ENCODE measurements around the gene TEX55. TPM values are rescaled to one million over a fixed set of nuclear protein-coding genes. Genes with fewer than 3 reads are reported as not detected.
"Not testable (repeated sequence)": the region's sequence is repeated elsewhere in the genome, so short reads cannot be mapped to it uniquely, and the experiment has no call there.

TEX55 gene
- total and polyA plus RNA-seq, 10 donors, result not detected

DNA sequence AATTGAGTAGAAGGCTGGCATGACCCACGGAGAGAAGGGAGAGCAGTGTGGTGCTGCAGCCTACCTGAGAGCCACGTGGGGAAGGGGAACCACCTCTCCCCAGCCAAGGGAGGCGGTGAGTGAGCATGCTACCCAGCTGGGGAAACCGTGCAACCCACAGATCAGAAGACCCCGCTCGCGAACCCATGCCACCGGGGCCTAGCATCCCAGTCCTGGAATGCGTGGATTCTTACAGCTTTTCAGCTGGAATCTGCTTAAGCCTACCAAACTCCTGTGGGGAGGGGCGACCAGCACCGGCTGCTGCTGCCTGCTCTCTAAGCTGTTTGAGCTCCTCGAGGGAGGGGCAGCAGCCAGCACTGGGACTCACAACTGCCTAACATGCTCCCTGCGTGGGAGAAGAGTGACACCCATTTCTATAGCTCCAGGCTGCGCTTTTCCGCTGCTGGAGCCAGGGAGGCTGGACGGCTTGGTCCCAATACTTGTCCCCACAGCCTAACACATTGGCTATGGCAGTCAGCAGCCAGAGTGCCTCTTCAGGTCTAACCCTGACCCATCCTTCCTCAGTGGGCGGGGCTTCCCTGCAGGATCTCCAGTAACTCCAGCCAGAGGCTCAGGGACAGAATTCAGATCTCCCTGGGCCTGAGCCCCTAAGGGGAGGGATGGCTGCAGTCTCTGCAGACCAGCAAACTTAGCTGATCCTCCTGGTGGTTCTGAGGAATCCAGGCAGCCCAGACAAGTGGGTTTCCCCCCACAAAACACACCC, 20.0 kb upstream of the TEX55 start:
- H3K27ac ChIP-seq, result no peak overlapping the region
- intact Hi-C loops (cut with DNase I; ENCODE audit: low total_unique reads), result no loop called here
- no peaks in the 10 kb centered on the region for H3K9me3 ChIP-seq
- no peak for DNase-seq
- H3K27me3 ChIP-seq (replicated peaks in 1 of 7), result peaks cover 0 to 10% (median 0%) of the 10 kb centered on the region in 7 donors
- no peaks in the 10 kb centered on the region for H3K4me1 ChIP-seq
- H3K4me3 ChIP-seq, result no peak overlapping the region
- WGBS, 5 donors, result 74 to 84% (median 80%) methylated on average over 17 of the region's 17 CpGs
- TF ChIP-seq POLR2A (IDR thresholded peaks at IDR 0.05) (no peak), POLR2AphosphoS5 (IDR thresholded peaks at IDR 0.05) (no peak), CTCF (IDR thresholded peaks at IDR 0.05 in 8 of 11, conservative IDR thresholded peaks at IDR 0.05 in 3 of 11) (no peak)
- H3K36me3 ChIP-seq, result no peaks in the 10 kb centered on the region

DNA sequence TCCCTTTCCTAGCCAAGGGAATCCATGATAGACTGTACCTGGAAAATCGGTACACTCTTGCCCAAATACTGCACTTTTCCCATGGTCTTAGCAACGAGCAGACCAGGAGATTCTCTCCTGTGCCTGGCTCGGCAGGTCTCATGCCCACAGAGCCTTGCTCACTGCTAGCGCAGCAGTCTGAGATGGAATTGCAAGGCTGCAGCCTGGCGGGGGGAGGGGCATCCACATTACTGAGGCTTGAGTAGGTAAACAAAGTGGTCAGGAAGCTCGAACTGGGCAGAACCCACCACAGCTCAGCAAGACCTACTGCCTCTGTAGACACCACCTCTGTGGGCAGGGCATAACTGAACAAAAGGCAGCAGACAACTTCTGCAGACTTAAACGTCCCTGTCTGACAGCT, 15.7 kb upstream of the TEX55 start:
- H3K4me3 ChIP-seq; intact Hi-C loops (cut with DNase I; ENCODE audit: low total_unique reads); H3K27me3 ChIP-seq (replicated peaks in 1 of 7); H3K4me1 ChIP-seq; H3K9me3 ChIP-seq; DNase-seq; H3K36me3 ChIP-seq; H3K27ac ChIP-seq: not testable (repeated sequence)
- 46 to 63% (median 55%) methylated on average over 4 to 7 of the region's 7 CpGs for WGBS, 5 donors

GRCh38 chr3:119132291-119132690, 13.7 kb upstream of the TEX55 start:
- H3K9me3 ChIP-seq; H3K36me3 ChIP-seq; intact Hi-C loops (cut with DNase I; ENCODE audit: low total_unique reads); H3K27ac ChIP-seq; H3K4me3 ChIP-seq; H3K27me3 ChIP-seq (replicated peaks in 1 of 7); DNase-seq; H3K4me1 ChIP-seq: not testable (repeated sequence)
- 85 to 96% (median 94%) methylated on average over 4 of the region's 4 CpGs for WGBS, 5 donors

GRCh38 chr3:119139360-119139759, 6.6 kb upstream of the TEX55 start:
- H3K4me1 ChIP-seq; DNase-seq; H3K27me3 ChIP-seq (replicated peaks in 1 of 7); H3K9me3 ChIP-seq; intact Hi-C loops (cut with DNase I; ENCODE audit: low total_unique reads); H3K36me3 ChIP-seq; H3K4me3 ChIP-seq; H3K27ac ChIP-seq: not testable (repeated sequence)
- WGBS, 5 donors, result 72 to 91% (median 75%) methylated on average over 4 of the region's 4 CpGs

- H3K9me3 ChIP-seq, result no peaks in the 10 kb centered on the region
- no peaks in the 10 kb centered on the region for H3K4me1 ChIP-seq
- DNase-seq, result no peak
- H3K27me3 ChIP-seq (replicated peaks in 1 of 7), result no peaks in the 10 kb centered on the region
- 91 to 99% (median 93%) methylated on average over 5 of the region's 5 CpGs for WGBS, 5 donors
- H3K27ac ChIP-seq, result no peak overlapping the region
- TF ChIP-seq CTCF (IDR thresholded peaks at IDR 0.05 in 8 of 11, conservative IDR thresholded peaks at IDR 0.05 in 3 of 11), result no peak
- H3K36me3 ChIP-seq, result no peaks in the 10 kb centered on the region
- intact Hi-C loops (cut with DNase I; ENCODE audit: low total_unique reads), result no loop called here
- H3K4me3 ChIP-seq, result no peak overlapping the region
These were observed 5.5 kb upstream of the TEX55 start for GRCh38 chr3:119140466-119140865.

GRCh38 chr3:119145128-119145499, 851 bp upstream of the TEX55 start:
- H3K9me3 ChIP-seq, result no peaks in the 10 kb centered on the region
- intact Hi-C loops (cut with DNase I; ENCODE audit: low total_unique reads), result no loop called here

More at GRCh38 chr3:119145128-119145499, 851 bp upstream of the TEX55 start:
- DNase-seq, result no peak
- no peak overlapping the region for H3K27ac ChIP-seq
- H3K4me1 ChIP-seq, result no peaks in the 10 kb centered on the region
- H3K36me3 ChIP-seq, result no peaks in the 10 kb centered on the region
- no peak for TF ChIP-seq CTCF (IDR thresholded peaks at IDR 0.05 in 8 of 11, conservative IDR thresholded peaks at IDR 0.05 in 3 of 11)
- no peak for TF ChIP-seq POLR2AphosphoS5 (IDR thresholded peaks at IDR 0.05)
- no peak for TF ChIP-seq POLR2A (IDR thresholded peaks at IDR 0.05)
- H3K4me3 ChIP-seq, result no peak overlapping the region
- no peaks in the 10 kb centered on the region for H3K27me3 ChIP-seq (replicated peaks in 1 of 7)

All from spleen (tissue), 11 donors.